Activated CD8-positive, alpha-beta T cell treated with anti-CD3 and anti-CD28 coated beads for 36 hours (primary cell): ENCODE data around the gene SMOC1. TPM values are rescaled to one million over a fixed set of nuclear protein-coding genes. Genes with fewer than 3 reads are reported as not detected.

Experiments used
- ATAC-seq: fragments of 200-7000 bp; cut with Tn5 transposase; one replicate; pipeline ENCODE4 v1.10.0; 2021; ENCODE audit warnings: mild to moderate bottlenecking, moderate library complexity
- CTCF ChIA-PET: fragments of 350-600 bp; sonication (Branson Sonifier 250); formaldehyde crosslinking; loops from one replicate; lab custom pipeline; 2021; ENCODE audit warnings: antibody characterized with exemption; lab: Charles Lee
- POLR2A ChIA-PET: fragments of 350-600 bp; sonication (Branson Sonifier 250); formaldehyde crosslinking; loops from one replicate; lab custom pipeline; 2021; ENCODE audit warnings: antibody characterized with exemption; lab: Charles Lee
- DNase-seq: peaks from one replicate; pipeline ENCODE4 v3.0.0-alpha.2; 2020
- H3K27ac Mint-ChIP-seq: one replicate; pipeline ENCODE4 v1.8.0; 2021; ENCODE audit warnings: mild to moderate bottlenecking, mixed read lengths
- H3K27me3 Mint-ChIP-seq: one replicate; pipeline ENCODE4 v1.8.0; 2021; ENCODE audit warnings: mixed read lengths
- H3K36me3 Mint-ChIP-seq: one replicate; pipeline ENCODE4 v1.8.0; 2021; ENCODE audit warnings: low read depth, mixed read lengths
- H3K4me1 Mint-ChIP-seq: one replicate; pipeline ENCODE4 v1.8.0; 2021; ENCODE audit warnings: low read depth, mixed read lengths
- H3K4me3 Mint-ChIP-seq: one replicate; pipeline ENCODE4 v1.8.0; 2021; ENCODE audit warnings: mild to moderate bottlenecking, moderate library complexity, mixed read lengths
- H3K9me3 Mint-ChIP-seq: one replicate; pipeline ENCODE4 v1.8.0; 2021; ENCODE audit warnings: mixed read lengths
- CTCF ChIP-seq: fragments of 200-600 bp; IDR thresholded peaks from one replicate; pipeline ENCODE4 v1.8.0; 2022; ENCODE audit warnings: antibody characterized with exemption, mild to moderate bottlenecking
- intact Hi-C: fragments of 100-400 bp; cut with micrococcal nuclease; formaldehyde crosslinking; loops from one replicate; pipeline ENCODE4 v1.10.0; 2022
- total RNA-seq, 2 experiments: library from RNA; stranded (reverse); gene quantifications; one replicate each; pipeline ENCODE4 v1.2.3, GENCODE V29; 2021

The SMOC1 gene
- total RNA-seq, 2 experiments from 2014 or later: not detected

- CTCF ChIA-PET: interaction anchor here (1.5 kb wide), 1 partner anchor 54 kb away, joined by 3 read pairs; no protein-coding TSS in a partner anchor
- no peaks in the 10 kb centered on the region for H3K9me3 Mint-ChIP-seq
These were observed 198.5 kb downstream of the SMOC1 start for GRCh38 chr14:70077720-70078119.

GRCh38 chr14:70078329-70078728 is 199.1 kb downstream of the SMOC1 start:
- Mint-ChIP-seq H3K4me3 (no peak overlapping the region), H3K36me3 (no peaks in the 10 kb centered on the region), H3K4me1 (no peaks in the 10 kb centered on the region), H3K27me3 (peaks cover 15% of the 10 kb centered on the region), H3K9me3 (no peaks in the 10 kb centered on the region), H3K27ac (no peak overlapping the region)
- intact Hi-C loops: no loop called here
- POLR2A ChIA-PET: interaction anchor here (0.6 kb wide), 2 partner anchors 548 to 620 kb away, joined by 3 read pairs; no protein-coding TSS in a partner anchor
- CTCF ChIA-PET: interaction anchor here (1.5 to 2.4 kb wide), 2 partner anchors 50 to 53 kb away, joined by 3 to 5 read pairs; no protein-coding TSS in a partner anchor
- DNase-seq (no peak), ATAC-seq (no peak)
- TF ChIP-seq CTCF: no peak

More at GRCh38 chr14:70077720-70078119, 198.5 kb downstream of the SMOC1 start:
- intact Hi-C loops: no loop called here
- DNase-seq (no peak), ATAC-seq (no peak)
- H3K4me3 Mint-ChIP-seq: no peak overlapping the region
- H3K36me3 Mint-ChIP-seq: no peaks in the 10 kb centered on the region
- no peaks in the 10 kb centered on the region for H3K4me1 Mint-ChIP-seq
- H3K27me3 Mint-ChIP-seq: peaks cover 15% of the 10 kb centered on the region
- no peak for TF ChIP-seq CTCF
- H3K27ac Mint-ChIP-seq: no peak overlapping the region
- POLR2A ChIA-PET: no interaction called here

GRCh38 chr14:70080076-70080475 is 200.9 kb downstream of the SMOC1 start:
- no peak overlapping the region for H3K4me3 Mint-ChIP-seq
- no peaks in the 10 kb centered on the region for H3K4me1 Mint-ChIP-seq
- no peak for ATAC-seq
- TF ChIP-seq CTCF: no peak
- DNase-seq: no peak
- no peaks in the 10 kb centered on the region for H3K9me3 Mint-ChIP-seq
- ChIA-PET POLR2A (no interaction called here), CTCF (interaction anchor here (2.4 kb wide), 1 partner anchor 52 kb away, joined by 5 read pairs; no protein-coding TSS in a partner anchor)
- H3K27ac Mint-ChIP-seq: no peak overlapping the region
- intact Hi-C loops: no loop called here
- H3K36me3 Mint-ChIP-seq: no peaks in the 10 kb centered on the region
- peaks cover 22% of the 10 kb centered on the region for H3K27me3 Mint-ChIP-seq

Other genes starting within 250 kb of the SMOC1 start
- gene SRSF5, start 112.3 kb upstream of the SMOC1 start, total RNA-seq: 100 to 1,000 TPM; 255 to 267 TPM
- gene SLC10A1, start 82.2 kb upstream of the SMOC1 start, total RNA-seq: not detected